GM21515 (cell line): Measurements from ENCODE around the gene LGALS9C.
"Not testable (repeated sequence)": the region's sequence is repeated elsewhere in the genome, so short reads cannot be mapped to it uniquely, and the experiment has no call there.

Experiments used
- ATAC-seq: cut with Tn5 transposase; IDR thresholded peaks from one replicate; pipeline ENCODE4 v1.9.1; 2021; ENCODE audit not compliant: unreplicated experiment

Gene LGALS9C

GRCh38 chr17:18528435-18528834 lies 51.8 kb downstream of the LGALS9C start:
- not testable (repeated sequence) for ATAC-seq

DNA sequence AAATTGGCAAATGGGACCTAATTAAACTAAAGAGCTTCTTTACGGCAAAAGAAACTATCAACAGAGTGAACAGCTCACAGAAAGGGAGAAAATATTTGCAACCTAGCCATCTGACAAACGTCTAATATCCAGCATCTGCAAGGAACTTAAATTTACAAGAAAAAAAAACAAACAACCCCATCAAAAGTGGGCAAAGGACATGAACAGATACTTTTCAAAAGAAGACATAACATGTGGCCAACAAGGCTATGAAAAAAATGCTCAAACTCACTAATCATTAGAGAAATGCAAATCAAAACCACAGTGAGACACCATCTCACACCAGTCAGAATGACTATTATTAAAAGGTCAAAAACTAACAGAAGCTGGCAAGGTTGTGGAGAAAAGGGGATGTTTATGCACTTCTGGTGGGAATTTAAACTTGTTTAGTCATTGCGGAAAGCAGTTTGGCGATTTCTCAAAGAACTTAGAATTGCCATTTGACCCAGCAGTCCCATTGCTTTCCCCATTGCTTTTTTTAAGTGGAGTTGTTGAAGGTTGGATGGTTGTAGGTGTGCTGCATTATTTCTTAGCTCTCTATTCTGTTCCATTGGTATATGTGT lies 52.4 kb downstream of the LGALS9C start:
- ATAC-seq: not testable (repeated sequence)

DNA sequence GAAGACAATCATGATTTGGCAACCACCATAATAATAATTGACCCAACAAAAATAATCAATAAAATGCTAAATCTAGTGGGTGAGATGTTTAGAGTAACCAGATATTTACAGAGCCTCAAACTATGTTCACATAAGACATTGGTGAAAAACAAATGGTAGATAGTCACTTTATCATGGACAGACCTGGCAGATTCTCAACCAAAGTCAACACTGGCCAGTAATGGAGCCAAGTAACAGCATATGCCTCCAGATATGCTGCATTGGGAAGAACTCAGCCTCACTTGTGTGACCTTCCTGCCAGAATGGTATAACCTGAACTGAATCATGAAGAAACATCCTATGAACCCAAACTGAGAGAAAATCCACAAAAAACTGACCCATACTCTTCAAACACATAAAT lies 53.8 kb downstream of the LGALS9C start:
- ATAC-seq: not testable (repeated sequence)

GRCh38 chr17:18542234-18542633 lies 65.6 kb downstream of the LGALS9C start:
- ATAC-seq: not testable (repeated sequence)

- not testable (repeated sequence) for ATAC-seq
Measured at GRCh38 chr17:18542907-18543306, 66.3 kb downstream of the LGALS9C start.
